GM21825 (cell line): Measurements from ENCODE around the gene SCUBE1.

Source experiments
- ATAC-seq: cut with Tn5 transposase; IDR thresholded peaks from one replicate; pipeline ENCODE4 v1.9.1; 2021; ENCODE audit warnings: mild to moderate bottlenecking, moderate library complexity; ENCODE audit not compliant: unreplicated experiment

SCUBE1 gene

GRCh38 chr22:43262990-43263644, 80.1 kb downstream of the SCUBE1 start:
- no peak for ATAC-seq

- no peak for ATAC-seq
Observed at GRCh38 chr22:43260331-43261231, 82.6 kb downstream of the SCUBE1 start.

- ATAC-seq, result no peak
Observed at GRCh38 chr22:43257961-43258360, 85.2 kb downstream of the SCUBE1 start.

GRCh38 chr22:43257549-43257948, 85.6 kb downstream of the SCUBE1 start:
- no peak for ATAC-seq

- ATAC-seq, result no peak
Observed at GRCh38 chr22:43256976-43257545, 86.1 kb downstream of the SCUBE1 start.

GRCh38 chr22:43256569-43256968, 86.6 kb downstream of the SCUBE1 start:
- no peak for ATAC-seq

GRCh38 chr22:43255299-43255698, 87.9 kb downstream of the SCUBE1 start:
- no peak for ATAC-seq

- ATAC-seq, result no peak
Observed at GRCh38 chr22:43253839-43254238, 89.3 kb downstream of the SCUBE1 start.

GRCh38 chr22:43252319-43252718, 90.9 kb downstream of the SCUBE1 start:
- ATAC-seq, result no peak

GRCh38 chr22:43249789-43250471, 93.2 kb downstream of the SCUBE1 start:
- no peak for ATAC-seq

GRCh38 chr22:43247546-43248260, 95.5 kb downstream of the SCUBE1 start:
- no peak for ATAC-seq

- ATAC-seq, result no peak
Observed at GRCh38 chr22:43246188-43246587, 97.0 kb downstream of the SCUBE1 start.

GRCh38 chr22:43245717-43246116, 97.5 kb downstream of the SCUBE1 start:
- no peak for ATAC-seq

- no peak for ATAC-seq
Observed at GRCh38 chr22:43244803-43245527, 98.2 kb downstream of the SCUBE1 start.

- no peak for ATAC-seq
Observed at GRCh38 chr22:43244402-43244801, 98.8 kb downstream of the SCUBE1 start.

GRCh38 chr22:43243324-43243723, 99.8 kb downstream of the SCUBE1 start:
- no peak for ATAC-seq

- ATAC-seq, result no peak
Observed at GRCh38 chr22:43242627-43243026, 100.5 kb downstream of the SCUBE1 start.

GRCh38 chr22:43241699-43242386, 101.3 kb downstream of the SCUBE1 start:
- no peak for ATAC-seq

GRCh38 chr22:43241138-43241597, 102.0 kb downstream of the SCUBE1 start:
- ATAC-seq, result no peak
